ENCODE results near the gene PIPOX. TPM values are rescaled to one million over a fixed set of nuclear protein-coding genes. Genes with fewer than 3 reads are reported as not detected.

Gene PIPOX
- total and polyA plus RNA-seq, 8 donors, result 0.55 to 2.9 (median 0.88) TPM

DNA sequence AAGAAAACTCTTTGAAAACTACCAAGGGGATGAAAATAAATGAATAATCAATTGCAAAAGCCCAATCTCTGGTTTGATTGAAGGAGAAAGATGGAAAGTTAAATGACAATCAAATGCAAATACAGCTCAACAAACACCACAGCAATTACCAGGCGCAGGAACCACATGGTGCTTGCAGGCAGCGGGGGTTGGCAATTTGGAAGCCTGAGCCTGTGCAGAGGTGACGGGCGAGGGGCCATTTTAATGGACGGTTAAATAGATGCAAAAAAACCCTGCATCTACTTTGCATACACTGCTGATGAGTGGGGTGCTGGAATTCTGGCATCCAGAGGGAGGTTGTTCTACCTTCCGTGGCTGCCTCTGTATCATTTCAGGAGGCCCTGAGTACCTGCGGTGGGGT is 32.4 kb upstream of the PIPOX start:
- no peaks in the 10 kb centered on the region for H3K27me3 ChIP-seq

DNA sequence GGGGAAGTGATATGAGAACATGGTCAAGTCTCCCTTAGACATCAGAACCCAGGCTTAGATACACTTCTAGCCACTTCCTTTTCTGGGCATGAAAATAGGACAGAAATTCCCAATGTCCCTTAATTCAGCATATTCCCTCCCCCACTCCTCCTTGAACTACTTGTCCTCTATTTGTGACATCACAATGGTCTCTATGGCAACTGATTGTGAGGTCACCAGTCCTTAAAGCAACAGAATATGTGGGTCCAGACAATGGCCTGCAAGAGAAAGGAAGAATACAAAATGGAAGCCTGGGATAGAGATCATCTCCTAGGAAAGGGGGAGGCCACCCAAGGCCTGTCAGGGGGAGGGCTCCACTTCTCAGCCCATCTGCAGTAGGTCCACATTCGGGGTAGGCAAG is 30.4 kb upstream of the PIPOX start:
- FAIRE-seq (no peak), DNase-seq (no peak), ATAC-seq (no peak)
- no peaks in the 10 kb centered on the region for H3K36me3 ChIP-seq
- H3K4me3 ChIP-seq, result no peak overlapping the region
- TF ChIP-seq, protein P1, sequence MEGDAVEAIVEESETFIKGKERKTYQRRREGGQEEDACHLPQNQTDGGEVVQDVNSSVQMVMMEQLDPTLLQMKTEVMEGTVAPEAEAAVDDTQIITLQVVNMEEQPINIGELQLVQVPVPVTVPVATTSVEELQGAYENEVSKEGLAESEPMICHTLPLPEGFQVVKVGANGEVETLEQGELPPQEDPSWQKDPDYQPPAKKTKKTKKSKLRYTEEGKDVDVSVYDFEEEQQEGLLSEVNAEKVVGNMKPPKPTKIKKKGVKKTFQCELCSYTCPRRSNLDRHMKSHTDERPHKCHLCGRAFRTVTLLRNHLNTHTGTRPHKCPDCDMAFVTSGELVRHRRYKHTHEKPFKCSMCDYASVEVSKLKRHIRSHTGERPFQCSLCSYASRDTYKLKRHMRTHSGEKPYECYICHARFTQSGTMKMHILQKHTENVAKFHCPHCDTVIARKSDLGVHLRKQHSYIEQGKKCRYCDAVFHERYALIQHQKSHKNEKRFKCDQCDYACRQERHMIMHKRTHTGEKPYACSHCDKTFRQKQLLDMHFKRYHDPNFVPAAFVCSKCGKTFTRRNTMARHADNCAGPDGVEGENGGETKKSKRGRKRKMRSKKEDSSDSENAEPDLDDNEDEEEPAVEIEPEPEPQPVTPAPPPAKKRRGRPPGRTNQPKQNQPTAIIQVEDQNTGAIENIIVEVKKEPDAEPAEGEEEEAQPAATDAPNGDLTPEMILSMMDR (IDR thresholded peaks at IDR 0.05), result no peak
- H3K27me3 ChIP-seq, result no peaks in the 10 kb centered on the region
- no peaks in the 10 kb centered on the region for H3K9me3 ChIP-seq
- 86 to 90% methylated on average over 1 of the region's 1 CpG for WGBS, 2 donors
- intact Hi-C loops (cut with DNase I), result no loop called here
- H3K4me1 ChIP-seq, result no peaks in the 10 kb centered on the region
- H3K27ac ChIP-seq, result no peak overlapping the region

More for the DNA sequence above, 32.4 kb upstream of the PIPOX start:
- H3K36me3 ChIP-seq, result no peaks in the 10 kb centered on the region
- 73 to 76% methylated on average over 7 of the region's 7 CpGs for WGBS, 2 donors
- ATAC-seq (no peak), FAIRE-seq (no peak), DNase-seq (no peak)
- H3K9me3 ChIP-seq, result no peaks in the 10 kb centered on the region
- TF ChIP-seq, protein P1 (IDR thresholded peaks at IDR 0.05), result no peak
- no peak overlapping the region for H3K4me3 ChIP-seq
- H3K27ac ChIP-seq, result no peak overlapping the region
- intact Hi-C loops (cut with DNase I), result no loop called here
- peaks cover 0 to 4% (median 0%) of the 10 kb centered on the region in 3 donors for H3K4me1 ChIP-seq

DNA sequence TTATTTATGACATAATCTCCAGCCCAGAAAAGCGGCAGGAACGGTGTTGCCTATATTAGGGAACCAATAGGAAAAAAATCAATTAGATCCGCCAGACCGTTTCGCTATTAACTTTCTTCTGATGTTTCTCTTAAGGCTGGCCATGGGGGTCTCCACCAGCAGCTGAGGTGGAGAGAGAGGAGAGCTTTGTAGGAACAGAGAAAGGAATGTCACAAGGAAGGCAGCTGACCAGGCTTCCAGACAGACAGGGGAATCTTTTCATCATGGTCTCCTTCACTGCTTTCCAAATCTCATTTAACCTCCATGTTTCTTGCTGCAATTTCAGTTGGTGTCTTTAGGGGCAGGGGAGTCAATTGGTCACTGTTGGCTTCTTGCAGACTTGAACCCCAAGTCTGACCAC is 28.2 kb upstream of the PIPOX start:
- no peak overlapping the region for H3K4me3 ChIP-seq
- DNase-seq, result no peak
- TF ChIP-seq, protein P1 (IDR thresholded peaks at IDR 0.05), result no peak
- no peaks in the 10 kb centered on the region for H3K36me3 ChIP-seq
- intact Hi-C loops (cut with DNase I), result no loop called here
- no peak for FAIRE-seq
- 53 to 57% methylated on average over 5 of the region's 5 CpGs for WGBS, 2 donors
- H3K27me3 ChIP-seq, result no peaks in the 10 kb centered on the region
- no peaks in the 10 kb centered on the region for H3K4me1 ChIP-seq
- no peaks in the 10 kb centered on the region for H3K9me3 ChIP-seq
- H3K27ac ChIP-seq, result no peak overlapping the region
- no peak for ATAC-seq

DNA sequence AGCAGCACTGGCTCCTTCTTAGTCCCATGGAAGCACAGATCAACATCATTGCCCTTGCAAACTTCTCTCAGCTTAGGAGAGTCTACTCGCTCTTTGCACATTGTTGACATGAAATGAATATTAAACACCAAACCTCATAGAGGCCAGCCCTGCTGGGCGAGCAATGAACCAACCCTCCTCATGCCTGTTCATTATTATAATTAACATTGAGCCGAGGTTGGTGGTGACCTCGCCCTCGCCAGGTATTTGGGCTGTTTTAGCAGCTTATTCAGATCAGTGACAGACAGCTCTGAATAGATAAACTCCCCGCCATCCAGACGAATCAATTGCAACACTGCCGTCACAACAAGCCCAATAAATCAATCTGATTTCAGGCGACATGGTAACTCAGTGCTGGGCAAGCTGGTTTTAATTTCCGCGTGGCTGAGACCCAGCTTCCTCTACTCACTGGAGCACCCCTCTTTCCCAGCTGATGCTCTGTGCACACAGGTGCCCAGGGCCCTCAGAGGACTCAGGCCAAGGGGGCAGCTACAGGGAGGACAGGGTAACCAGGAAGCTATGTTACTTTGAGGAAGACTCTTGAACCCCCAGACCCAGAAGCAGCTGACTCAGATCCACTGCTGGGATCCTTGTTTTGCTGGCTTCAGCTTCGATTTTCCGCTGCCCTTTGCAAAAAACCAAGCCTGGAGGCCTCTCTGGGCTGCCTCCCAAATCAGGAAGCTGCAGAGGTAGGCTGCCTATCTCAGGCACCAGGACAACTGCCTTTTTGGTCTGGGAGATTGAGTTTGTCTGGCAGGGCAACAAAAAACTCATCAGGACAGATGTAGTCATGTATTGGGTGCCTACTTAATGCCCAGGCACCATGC is 26.4 kb upstream of the PIPOX start:
- no peak overlapping the region for H3K4me3 ChIP-seq
- no peak for DNase-seq
- TF ChIP-seq, protein P1 (IDR thresholded peaks at IDR 0.05), result no peak
- H3K27ac ChIP-seq, result no peak overlapping the region
- H3K9me3 ChIP-seq, result no peaks in the 10 kb centered on the region
- no peaks in the 10 kb centered on the region for H3K27me3 ChIP-seq
- 45 to 48% methylated on average over 13 of the region's 13 CpGs for WGBS, 2 donors
- no peaks in the 10 kb centered on the region for H3K36me3 ChIP-seq
- intact Hi-C loops (cut with DNase I), result no loop called here
- peaks cover 0 to 4% (median 0%) of the 10 kb centered on the region in 3 donors for H3K4me1 ChIP-seq
- FAIRE-seq, result no peak
- peak in 1 of 4 donors; percentile 20 for ATAC-seq
